ENCODE data around the gene HEPN1. TPM values are rescaled to one million over a fixed set of nuclear protein-coding genes. Genes with fewer than 3 reads are reported as not detected.

Gene HEPN1
- total RNA-seq, 1 donor from 2014 or later: not detected

- FAIRE-seq (no peak), DNase-seq (ENCODE audit: low read depth) (no peak)
- no peaks in the 10 kb centered on the region for H3K36me3 ChIP-seq (ENCODE audit: control insufficient read depth, insufficient read depth, low read length)
These were observed 16.8 kb downstream of the HEPN1 start, which contains the start of gene HEPACAM for GRCh38 chr11:124935548-124936514. Gene HEPACAM, minus strand, starts transcription at chr11:124936047. Its CDS starts 41 bp downstream, at chr11:124936006.

DNA sequence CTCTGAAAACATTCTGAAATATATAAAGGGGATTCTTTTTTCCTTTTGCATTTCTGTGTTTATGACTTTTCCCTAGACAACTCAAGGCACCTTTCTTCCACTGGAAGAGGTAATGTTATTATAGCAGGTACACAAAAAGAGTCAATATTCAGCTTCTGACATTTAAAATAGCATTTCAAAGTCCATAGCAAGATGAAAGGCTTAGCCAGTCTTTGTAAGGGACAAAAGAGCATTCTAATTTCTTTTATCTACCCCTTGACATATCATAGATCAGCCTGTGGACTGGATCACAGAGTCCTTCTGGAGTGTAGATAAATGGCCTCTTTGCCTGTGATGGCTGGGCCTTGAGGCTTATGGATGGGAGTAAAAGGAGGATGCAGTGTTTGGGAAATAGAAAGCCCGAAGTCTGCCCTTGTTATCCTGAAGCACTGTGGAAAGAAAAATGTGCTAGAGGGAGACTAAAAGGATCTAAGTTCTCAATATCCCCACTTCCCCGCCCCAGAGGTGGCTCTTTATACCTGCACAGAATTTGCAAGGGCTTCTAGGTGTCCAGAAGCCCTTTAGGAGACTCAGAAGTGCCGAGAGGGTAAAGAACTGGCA is 18.4 kb downstream of the HEPN1 start:
- no peaks in the 10 kb centered on the region for H3K36me3 ChIP-seq (ENCODE audit: control insufficient read depth, insufficient read depth, low read length)
- H3K27me3 ChIP-seq (ENCODE audit: control insufficient read depth, insufficient read depth, low read length): peaks cover 2% of the 10 kb centered on the region
- DNase-seq (ENCODE audit: low read depth): no peak
- TF ChIP-seq, protein P1, sequence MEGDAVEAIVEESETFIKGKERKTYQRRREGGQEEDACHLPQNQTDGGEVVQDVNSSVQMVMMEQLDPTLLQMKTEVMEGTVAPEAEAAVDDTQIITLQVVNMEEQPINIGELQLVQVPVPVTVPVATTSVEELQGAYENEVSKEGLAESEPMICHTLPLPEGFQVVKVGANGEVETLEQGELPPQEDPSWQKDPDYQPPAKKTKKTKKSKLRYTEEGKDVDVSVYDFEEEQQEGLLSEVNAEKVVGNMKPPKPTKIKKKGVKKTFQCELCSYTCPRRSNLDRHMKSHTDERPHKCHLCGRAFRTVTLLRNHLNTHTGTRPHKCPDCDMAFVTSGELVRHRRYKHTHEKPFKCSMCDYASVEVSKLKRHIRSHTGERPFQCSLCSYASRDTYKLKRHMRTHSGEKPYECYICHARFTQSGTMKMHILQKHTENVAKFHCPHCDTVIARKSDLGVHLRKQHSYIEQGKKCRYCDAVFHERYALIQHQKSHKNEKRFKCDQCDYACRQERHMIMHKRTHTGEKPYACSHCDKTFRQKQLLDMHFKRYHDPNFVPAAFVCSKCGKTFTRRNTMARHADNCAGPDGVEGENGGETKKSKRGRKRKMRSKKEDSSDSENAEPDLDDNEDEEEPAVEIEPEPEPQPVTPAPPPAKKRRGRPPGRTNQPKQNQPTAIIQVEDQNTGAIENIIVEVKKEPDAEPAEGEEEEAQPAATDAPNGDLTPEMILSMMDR (IDR thresholded peaks at IDR 0.05; ENCODE audit: insufficient read depth, low read length, severe bottlenecking): no peak
- no peak for FAIRE-seq
- H3K4me3 ChIP-seq (ENCODE audit: low read depth, low read length): no peak overlapping the region

More at GRCh38 chr11:124935548-124936514, 16.8 kb downstream of the HEPN1 start, which contains the start of gene HEPACAM:
- Histone ChIP-seq H3K4me3 (ENCODE audit: low read depth, low read length) (no peak within 1 kb of the TSS), H3K27me3 (ENCODE audit: control insufficient read depth, insufficient read depth, low read length) (peaks cover 2% of the 10 kb centered on the region)
- TF ChIP-seq, protein P1 (IDR thresholded peaks at IDR 0.05; ENCODE audit: insufficient read depth, low read length, severe bottlenecking): no peak

- Histone ChIP-seq H3K27me3 (ENCODE audit: control insufficient read depth, insufficient read depth, low read length) (peaks cover 2% of the 10 kb centered on the region), H3K4me3 (ENCODE audit: low read depth, low read length) (no peak overlapping the region), H3K36me3 (ENCODE audit: control insufficient read depth, insufficient read depth, low read length) (no peaks in the 10 kb centered on the region)
- DNase-seq (ENCODE audit: low read depth) (no peak), FAIRE-seq (no peak)
- TF ChIP-seq, protein P1 (IDR thresholded peaks at IDR 0.05; ENCODE audit: insufficient read depth, low read length, severe bottlenecking): no peak
These were observed 19.2 kb downstream of the HEPN1 start for GRCh38 chr11:124938206-124938765.

- H3K4me3 ChIP-seq (ENCODE audit: low read depth, low read length): no peak overlapping the region
- FAIRE-seq (no peak), DNase-seq (ENCODE audit: low read depth) (no peak)
- peaks cover 2% of the 10 kb centered on the region for H3K27me3 ChIP-seq (ENCODE audit: control insufficient read depth, insufficient read depth, low read length)
- TF ChIP-seq, protein P1 (IDR thresholded peaks at IDR 0.05; ENCODE audit: insufficient read depth, low read length, severe bottlenecking): no peak
- no peaks in the 10 kb centered on the region for H3K36me3 ChIP-seq (ENCODE audit: control insufficient read depth, insufficient read depth, low read length)
These were observed 19.9 kb downstream of the HEPN1 start for GRCh38 chr11:124938970-124939369.

GRCh38 chr11:124941703-124942102 is 22.7 kb downstream of the HEPN1 start:
- peaks cover under 1% of the 10 kb centered on the region for H3K27me3 ChIP-seq (ENCODE audit: control insufficient read depth, insufficient read depth, low read length)
- no peaks in the 10 kb centered on the region for H3K36me3 ChIP-seq (ENCODE audit: control insufficient read depth, insufficient read depth, low read length)
- no peak for FAIRE-seq
- DNase-seq (ENCODE audit: low read depth): no peak
- TF ChIP-seq, protein P1 (IDR thresholded peaks at IDR 0.05; ENCODE audit: insufficient read depth, low read length, severe bottlenecking): no peak
- H3K4me3 ChIP-seq (ENCODE audit: low read depth, low read length): no peak overlapping the region
